Thyroid gland (tissue), 4 donors: ENCODE data around the gene PIK3R5. TPM values are rescaled to one million over a fixed set of nuclear protein-coding genes. Genes with fewer than 3 reads are reported as not detected.

Experiments
- DNase-seq, 2 donors: peaks; one replicate each; pipeline ENCODE4 v3.0.0-alpha.2; 2019
- H3K27ac ChIP-seq, 3 donors: fragments of 200-600 bp; sonication (generic); 1 replicate in 2 of 3; 2 replicates in 1 of 3; pipeline ENCODE4 v1.5.1; 2016 to 2019; ENCODE audit warnings: mild to moderate bottlenecking in 1 of 3, moderate library complexity in 1 of 3
- H3K27me3 ChIP-seq: fragments of 200-600 bp; sonication (generic); one replicate; pipeline ENCODE4 v1.5.1; 2019
- H3K36me3 ChIP-seq, 2 donors: fragments of 200-600 bp; sonication (generic); one replicate each; pipeline ENCODE4 v1.5.1; 2016 to 2019
- H3K4me1 ChIP-seq, 2 donors: fragments of 200-600 bp; sonication (generic); one replicate each; pipeline ENCODE4 v1.5.1; 2017 to 2019
- H3K4me3 ChIP-seq, 3 donors: fragments of 200-600 bp; sonication (generic); replicated peaks in 1 of 3; 1 replicate in 2 of 3; 2 replicates in 1 of 3; pipeline ENCODE4 v1.5.1; 2016; ENCODE audit warnings: mild to moderate bottlenecking in 1 of 3
- H3K9me3 ChIP-seq: fragments of 200-600 bp; sonication (generic); one replicate; pipeline ENCODE4 v1.5.1; 2017
- CTCF ChIP-seq, 6 experiments: fragments of 200-600 bp in 3 of 6; fragments of 450-650 bp in 3 of 6; sonication (generic) in 3 of 6; IDR thresholded peaks; one replicate each; pipeline ENCODE4 v1.5.1; 2016 to 2019; ENCODE audit warnings: antibody characterized with exemption in 6 of 6, mild to moderate bottlenecking in 2 of 6, inconsistent platforms in 1 of 6, moderate library complexity in 1 of 6
- POLR2A ChIP-seq, 2 donors: fragments of 450-650 bp; IDR thresholded peaks; one replicate each; pipeline ENCODE4 v1.6.1; 2017; ENCODE audit warnings: antibody characterized with exemption in 2 of 2, mild to moderate bottlenecking in 2 of 2, moderate library complexity in 1 of 2
- WGBS, 2 donors: methylation state at CpG; one replicate each; pipeline ENCODE4 v1.1.5; 2017; 5-methylcytosine and 5-hydroxymethylcytosine counted together
- intact Hi-C: fragments of 100-400 bp; cut with DNase I; formaldehyde crosslinking; loops from one replicate; pipeline ENCODE4 v1.15.1; 2023
- total RNA-seq, 4 donors: library from RNA; depleted of rRNA; stranded (reverse); fragments of >200 nt; gene quantifications; one replicate each; pipeline ENCODE4 v1.2.3, GENCODE V29; 2016

The PIK3R5 gene
- total RNA-seq, 4 donors from 2014 or later = 2.3 to 10.6 (median 5.1) TPM

- Histone ChIP-seq H3K4me1 (no peaks in the 10 kb centered on the region), H3K9me3 (no peaks in the 10 kb centered on the region), H3K4me3 (no peak overlapping the region), H3K27ac (no peak overlapping the region), H3K27me3 (no peaks in the 10 kb centered on the region), H3K36me3 (no peaks in the 10 kb centered on the region)
- TF ChIP-seq CTCF (IDR thresholded peaks at IDR 0.05) = no peak
- no peak for DNase-seq
- intact Hi-C loops = no loop called here
Measured at GRCh38 chr17:8925141-8925540, 40.4 kb downstream of the PIK3R5 start.

- no peak for TF ChIP-seq POLR2A (IDR thresholded peaks at IDR 0.05)
- no peak for TF ChIP-seq CTCF (IDR thresholded peaks at IDR 0.05)
- H3K36me3 ChIP-seq = no peaks in the 10 kb centered on the region
- intact Hi-C loops = no loop called here
- no peaks in the 10 kb centered on the region for H3K27me3 ChIP-seq
- H3K4me1 ChIP-seq = no peaks in the 10 kb centered on the region
- DNase-seq = no peak
- 73 to 82% methylated on average over 6 of the region's 6 CpGs for WGBS, 2 donors
- no peak overlapping the region for H3K4me3 ChIP-seq
- no peak overlapping the region for H3K27ac ChIP-seq
- no peaks in the 10 kb centered on the region for H3K9me3 ChIP-seq
Measured at GRCh38 chr17:8924595-8924994, 40.9 kb downstream of the PIK3R5 start.

- Histone ChIP-seq H3K27me3 (no peaks in the 10 kb centered on the region), H3K9me3 (no peaks in the 10 kb centered on the region), H3K4me1 (no peaks in the 10 kb centered on the region), H3K36me3 (no peaks in the 10 kb centered on the region), H3K27ac (no peak overlapping the region), H3K4me3 (no peak overlapping the region)
- TF ChIP-seq CTCF (IDR thresholded peaks at IDR 0.05) = no peak
- TF ChIP-seq POLR2A (IDR thresholded peaks at IDR 0.05) = no peak
- WGBS, 2 donors = 90 to 91% methylated on average over 1 of the region's 1 CpG
- no peak for DNase-seq
- intact Hi-C loops = no loop called here
Measured at GRCh38 chr17:8923762-8924161, 41.7 kb downstream of the PIK3R5 start.

GRCh38 chr17:8922928-8923327, 42.6 kb downstream of the PIK3R5 start:
- Histone ChIP-seq H3K4me1 (no peaks in the 10 kb centered on the region), H3K27me3 (no peaks in the 10 kb centered on the region), H3K4me3 (no peak overlapping the region), H3K9me3 (no peaks in the 10 kb centered on the region), H3K27ac (no peak overlapping the region), H3K36me3 (no peaks in the 10 kb centered on the region)
- 83 to 91% methylated on average over 4 of the region's 4 CpGs for WGBS, 2 donors
- TF ChIP-seq POLR2A (IDR thresholded peaks at IDR 0.05) = no peak
- no peak for TF ChIP-seq CTCF (IDR thresholded peaks at IDR 0.05)
- intact Hi-C loops = no loop called here
- DNase-seq = no peak

GRCh38 chr17:8922451-8922850, 43.1 kb downstream of the PIK3R5 start:
- H3K9me3 ChIP-seq = no peaks in the 10 kb centered on the region
- H3K27me3 ChIP-seq = no peaks in the 10 kb centered on the region
- no peak for TF ChIP-seq CTCF (IDR thresholded peaks at IDR 0.05)
- no peak for TF ChIP-seq POLR2A (IDR thresholded peaks at IDR 0.05)
- H3K4me3 ChIP-seq = no peak overlapping the region
- no peaks in the 10 kb centered on the region for H3K4me1 ChIP-seq
- no peak overlapping the region for H3K27ac ChIP-seq
- WGBS, 2 donors = 43 to 51% methylated on average over 6 of the region's 6 CpGs
- DNase-seq = no peak
- intact Hi-C loops = no loop called here
- H3K36me3 ChIP-seq = no peaks in the 10 kb centered on the region
